CD1c-positive myeloid dendritic cell (primary cell): ENCODE results near the gene DENND1A.
"Not testable (repeated sequence)": the region's sequence is repeated elsewhere in the genome, so short reads cannot be mapped to it uniquely, and the experiment has no call there.

Source experiments
- DNase-seq: peaks from one replicate; pipeline ENCODE4 v3.0.0-alpha.2; 2016; ENCODE audit errors: extremely low spot score

DENND1A gene

GRCh38 chr9:123816817-123817472 lies 113.0 kb downstream of the DENND1A start:
- DNase-seq = no peak

- DNase-seq = not testable (repeated sequence)
Measured at GRCh38 chr9:123815856-123816255, 114.1 kb downstream of the DENND1A start.

- no peak for DNase-seq
Measured at GRCh38 chr9:123814496-123814895, 115.4 kb downstream of the DENND1A start.

- no peak for DNase-seq
Measured at GRCh38 chr9:123812984-123813383, 116.9 kb downstream of the DENND1A start.

GRCh38 chr9:123807251-123807650 lies 122.7 kb downstream of the DENND1A start:
- DNase-seq = no peak

GRCh38 chr9:123806829-123807228 lies 123.1 kb downstream of the DENND1A start:
- no peak for DNase-seq

- DNase-seq = no peak
Measured at GRCh38 chr9:123798195-123798594, 131.7 kb downstream of the DENND1A start.

GRCh38 chr9:123796618-123797484 lies 133.1 kb downstream of the DENND1A start:
- DNase-seq = no peak

- DNase-seq = no peak
Measured at GRCh38 chr9:123796094-123796493, 133.8 kb downstream of the DENND1A start.

- DNase-seq = no peak
Measured at GRCh38 chr9:123795336-123795735, 134.6 kb downstream of the DENND1A start.

GRCh38 chr9:123792501-123792900 lies 137.4 kb downstream of the DENND1A start:
- DNase-seq = no peak

GRCh38 chr9:123789554-123790292 lies 140.2 kb downstream of the DENND1A start:
- DNase-seq = no peak

- DNase-seq = no peak
Measured at GRCh38 chr9:123787416-123787815, 142.5 kb downstream of the DENND1A start.

- no peak for DNase-seq
Measured at GRCh38 chr9:123784518-123784917, 145.4 kb downstream of the DENND1A start.

- DNase-seq = no peak
Measured at GRCh38 chr9:123778232-123778902, 151.6 kb downstream of the DENND1A start.

GRCh38 chr9:123776708-123777537 lies 153.0 kb downstream of the DENND1A start:
- DNase-seq = no peak

- DNase-seq = no peak
Measured at GRCh38 chr9:123775289-123776284, 154.3 kb downstream of the DENND1A start.

- DNase-seq = no peak
Measured at GRCh38 chr9:123773783-123774182, 156.1 kb downstream of the DENND1A start.

GRCh38 chr9:123772967-123773366 lies 157.0 kb downstream of the DENND1A start:
- no peak for DNase-seq

- DNase-seq = no peak
Measured at GRCh38 chr9:123772374-123772773, 157.6 kb downstream of the DENND1A start.
